Measurements from ENCODE around the gene APBA2. TPM values are rescaled to one million over a fixed set of nuclear protein-coding genes. Genes with fewer than 3 reads are reported as not detected.

Gene APBA2
- total RNA-seq, 1 donor from 2014 or later: 3.8 TPM

- Histone ChIP-seq H3K36me3 (no peaks in the 10 kb centered on the region), H3K9me3 (no peaks in the 10 kb centered on the region), H3K27me3 (ENCODE audit: low read depth) (peaks cover 13% of the 10 kb centered on the region), H3K4me3 (no peak overlapping the region), H3K27ac (no peak overlapping the region), H3K4me1 (peaks cover 7% of the 10 kb centered on the region)
- no peak for TF ChIP-seq CTCF (IDR thresholded peaks at IDR 0.05)
- intact Hi-C loops (cut with DNase I): no loop called here
- ATAC-seq: no peak
- peak; percentile 32 for DNase-seq
These were observed 220.9 kb downstream of the APBA2 start for GRCh38 chr15:29106551-29107290.

- DNase-seq (peak; percentile 35), ATAC-seq (no peak)
- no peak for TF ChIP-seq CTCF (IDR thresholded peaks at IDR 0.05)
- Histone ChIP-seq H3K27me3 (ENCODE audit: low read depth) (peaks cover 14% of the 10 kb centered on the region), H3K9me3 (no peaks in the 10 kb centered on the region), H3K36me3 (no peaks in the 10 kb centered on the region), H3K27ac (no peak overlapping the region), H3K4me1 (peaks cover 7% of the 10 kb centered on the region), H3K4me3 (no peak overlapping the region)
- intact Hi-C loops (cut with DNase I): no loop called here
These were observed 221.6 kb downstream of the APBA2 start for GRCh38 chr15:29107291-29107890.

- H3K4me1 ChIP-seq: peaks cover 7% of the 10 kb centered on the region
- H3K4me3 ChIP-seq: no peak overlapping the region
- ATAC-seq: no peak
- no peak overlapping the region for H3K27ac ChIP-seq
- H3K9me3 ChIP-seq: no peaks in the 10 kb centered on the region
- DNase-seq: peak; percentile 45
- peaks cover 14% of the 10 kb centered on the region for H3K27me3 ChIP-seq (ENCODE audit: low read depth)
- H3K36me3 ChIP-seq: no peaks in the 10 kb centered on the region
- TF ChIP-seq CTCF (IDR thresholded peaks at IDR 0.05): no peak
- intact Hi-C loops (cut with DNase I): no loop called here
These were observed 222.3 kb downstream of the APBA2 start for GRCh38 chr15:29107971-29108645.

GRCh38 chr15:29109762-29110161 lies 224.0 kb downstream of the APBA2 start:
- ATAC-seq (no peak), DNase-seq (no peak)
- no peaks in the 10 kb centered on the region for H3K36me3 ChIP-seq
- H3K27me3 ChIP-seq (ENCODE audit: low read depth): peaks cover 15% of the 10 kb centered on the region
- intact Hi-C loops (cut with DNase I): no loop called here
- H3K9me3 ChIP-seq: no peaks in the 10 kb centered on the region
- TF ChIP-seq CTCF (IDR thresholded peaks at IDR 0.05): no peak
- no peak overlapping the region for H3K27ac ChIP-seq
- no peaks in the 10 kb centered on the region for H3K4me1 ChIP-seq
- H3K4me3 ChIP-seq: no peak overlapping the region

GRCh38 chr15:29110176-29110575 lies 224.4 kb downstream of the APBA2 start:
- intact Hi-C loops (cut with DNase I): no loop called here
- no peaks in the 10 kb centered on the region for H3K9me3 ChIP-seq
- peaks cover 19% of the 10 kb centered on the region for H3K27me3 ChIP-seq (ENCODE audit: low read depth)
- no peak for DNase-seq
- H3K4me1 ChIP-seq: no peaks in the 10 kb centered on the region
- no peak for ATAC-seq
- no peak for TF ChIP-seq CTCF (IDR thresholded peaks at IDR 0.05)
- H3K4me3 ChIP-seq: no peak overlapping the region
- H3K36me3 ChIP-seq: no peaks in the 10 kb centered on the region
- H3K27ac ChIP-seq: no peak overlapping the region

Measured in lower lobe of right lung (tissue), 2 donors.